Progenitor cell of endocrine pancreas (in vitro differentiated cells): Measurements from ENCODE around the gene TIMM13. TPM values are rescaled to one million over a fixed set of nuclear protein-coding genes. Genes with fewer than 3 reads are reported as not detected.

ENCODE experiments used
- DNase-seq: peaks from one replicate; pipeline ENCODE4 v3.0.0; 2021; ENCODE audit warnings: low spot score; ENCODE audit not compliant: unreplicated experiment
- H3K27ac Mint-ChIP-seq: 2 replicates; pipeline ENCODE4 v1.8.0; 2021; ENCODE audit warnings: mild to moderate bottlenecking, moderate library complexity, mixed read lengths
- H3K27me3 Mint-ChIP-seq: 2 replicates; pipeline ENCODE4 v1.8.0; 2021; ENCODE audit warnings: mixed read lengths
- H3K36me3 Mint-ChIP-seq: 2 replicates; pipeline ENCODE4 v1.8.0; 2022; ENCODE audit warnings: mixed read lengths; ENCODE audit not compliant: insufficient read depth
- H3K4me1 Mint-ChIP-seq: 2 replicates; pipeline ENCODE4 v1.8.0; 2021; ENCODE audit warnings: low read depth, mixed read lengths
- H3K4me3 Mint-ChIP-seq: 2 replicates; pipeline ENCODE4 v1.8.0; 2021; ENCODE audit warnings: low read depth, mild to moderate bottlenecking, moderate library complexity, mixed read lengths
- H3K9me3 Mint-ChIP-seq: 2 replicates; pipeline ENCODE4 v1.8.0; 2021; ENCODE audit warnings: low read depth, mixed read lengths
- microRNA-seq: library from miRNA; unstranded; fragments of <30 nt; microRNA quantifications from one replicate; pipeline ENCODE4 v1.1.0, GENCODE V29; 2020; ENCODE audit warnings: borderline number of aligned reads; ENCODE audit not compliant: unreplicated experiment
- total RNA-seq: library from RNA; stranded (reverse); gene quantifications from 2 replicates; pipeline ENCODE4 v1.2.1, GENCODE V29; 2021
- TF ChIP-seq, protein P1 (sequence below): fragments of 200-600 bp; sonication (generic); IDR thresholded peaks from one replicate; pipeline ENCODE4 v1.5.0; 2021; ENCODE audit warnings: antibody characterized with exemption, mild to moderate bottlenecking; ENCODE audit not compliant: unreplicated experiment

TIMM13 gene
- total RNA-seq, 1 donor from 2014 or later: 110 TPM

DNA sequence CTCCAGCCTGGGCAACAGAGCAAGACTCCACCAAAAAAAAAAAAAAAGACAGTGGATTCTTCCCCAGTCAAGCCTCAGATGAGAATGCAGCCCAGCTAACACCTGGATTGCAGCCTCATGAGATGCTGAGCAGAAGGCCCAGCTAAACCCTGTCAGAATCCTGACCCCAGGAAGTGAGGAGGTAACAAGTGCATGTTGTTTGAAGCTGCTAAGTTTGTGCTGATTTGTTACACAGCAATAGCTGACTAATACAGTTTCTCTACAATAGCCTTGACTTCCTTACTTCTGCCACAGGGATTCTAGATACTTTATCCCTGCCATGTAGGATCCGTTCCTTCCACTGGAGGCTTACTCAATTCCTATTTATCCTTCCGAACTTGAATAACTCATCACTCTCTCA lies 46.8 kb downstream of the TIMM13 start:
- DNase-seq: no peak
- Mint-ChIP-seq H3K4me1 (no peaks in the 10 kb centered on the region), H3K27me3 (peaks cover 16% of the 10 kb centered on the region), H3K4me3 (no peak overlapping the region), H3K9me3 (no peaks in the 10 kb centered on the region), H3K27ac (no peak overlapping the region), H3K36me3 (no peaks in the 10 kb centered on the region)
- TF ChIP-seq, protein P1, sequence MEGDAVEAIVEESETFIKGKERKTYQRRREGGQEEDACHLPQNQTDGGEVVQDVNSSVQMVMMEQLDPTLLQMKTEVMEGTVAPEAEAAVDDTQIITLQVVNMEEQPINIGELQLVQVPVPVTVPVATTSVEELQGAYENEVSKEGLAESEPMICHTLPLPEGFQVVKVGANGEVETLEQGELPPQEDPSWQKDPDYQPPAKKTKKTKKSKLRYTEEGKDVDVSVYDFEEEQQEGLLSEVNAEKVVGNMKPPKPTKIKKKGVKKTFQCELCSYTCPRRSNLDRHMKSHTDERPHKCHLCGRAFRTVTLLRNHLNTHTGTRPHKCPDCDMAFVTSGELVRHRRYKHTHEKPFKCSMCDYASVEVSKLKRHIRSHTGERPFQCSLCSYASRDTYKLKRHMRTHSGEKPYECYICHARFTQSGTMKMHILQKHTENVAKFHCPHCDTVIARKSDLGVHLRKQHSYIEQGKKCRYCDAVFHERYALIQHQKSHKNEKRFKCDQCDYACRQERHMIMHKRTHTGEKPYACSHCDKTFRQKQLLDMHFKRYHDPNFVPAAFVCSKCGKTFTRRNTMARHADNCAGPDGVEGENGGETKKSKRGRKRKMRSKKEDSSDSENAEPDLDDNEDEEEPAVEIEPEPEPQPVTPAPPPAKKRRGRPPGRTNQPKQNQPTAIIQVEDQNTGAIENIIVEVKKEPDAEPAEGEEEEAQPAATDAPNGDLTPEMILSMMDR: no peak

DNA sequence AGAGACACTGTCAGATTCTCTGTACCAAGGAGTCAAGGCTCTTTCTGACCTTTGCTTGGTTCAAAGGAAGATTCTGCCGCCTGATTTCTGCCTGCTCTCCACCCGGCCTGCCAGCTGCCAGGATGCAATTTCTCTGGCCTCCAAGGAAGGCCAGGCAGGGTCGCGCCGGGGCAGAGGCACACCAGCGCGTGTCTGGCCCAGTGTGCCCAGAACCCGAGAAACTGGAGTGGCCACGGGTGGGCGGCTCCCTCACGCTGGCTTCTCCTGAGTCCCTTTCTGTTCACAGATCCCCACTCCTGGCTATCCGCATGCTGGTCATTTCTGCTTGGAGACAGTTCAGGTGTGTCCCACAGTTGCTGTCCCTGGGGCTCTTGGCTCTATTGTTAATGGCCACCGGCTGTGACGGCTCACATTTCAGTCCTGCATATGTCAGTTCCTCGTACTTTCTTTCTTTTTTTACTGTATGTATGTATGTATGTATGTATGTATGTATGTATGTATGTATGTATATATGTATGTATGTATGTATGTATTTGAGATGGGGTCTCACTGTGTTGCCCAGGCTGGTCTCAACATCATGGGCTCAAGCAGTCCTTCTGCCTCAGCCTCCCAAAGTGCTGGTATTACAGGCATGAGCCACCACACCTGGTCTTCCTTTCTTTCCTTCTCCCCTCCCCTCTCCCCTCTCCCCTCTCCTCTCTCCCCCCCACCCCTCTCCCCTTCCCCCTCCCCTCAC lies 50.4 kb downstream of the TIMM13 start:
- no peak overlapping the region for H3K27ac Mint-ChIP-seq
- no peaks in the 10 kb centered on the region for H3K36me3 Mint-ChIP-seq

More for the DNA sequence above, 50.4 kb downstream of the TIMM13 start:
- Mint-ChIP-seq H3K4me1 (no peaks in the 10 kb centered on the region), H3K4me3 (no peak overlapping the region), H3K9me3 (no peaks in the 10 kb centered on the region), H3K27me3 (peaks cover 18% of the 10 kb centered on the region)
- TF ChIP-seq, protein P1: no peak
- no peak for DNase-seq

Small RNA genes lying within 50 kb of the gene (microRNA-seq; reads per million reads assigned to microRNA genes)
- gene MIR7108: 10.1 reads per million, percentile 17 among the genes with 10 or more reads in this experiment

Other genes with a start within 250 kb of the TIMM13 start
- 116 and 119 TPM in 2 replicates for gene PLEKHJ1, start 191.3 kb downstream of the TIMM13 start, total RNA-seq
- 152 and 156 TPM in 2 replicates for gene SF3A2, start 190.8 kb downstream of the TIMM13 start, total RNA-seq
- gene AMH, start 178.3 kb downstream of the TIMM13 start, total RNA-seq: 58.4 and 71.3 TPM in 2 replicates
- 1.00 and 1.6 TPM in 2 replicates for gene JSRP1, start 171.2 kb downstream of the TIMM13 start, total RNA-seq
- gene PEAK3, start 145.4 kb downstream of the TIMM13 start, total RNA-seq: not detected in 2 replicates
- gene LINGO3, start 119.4 kb downstream of the TIMM13 start, total RNA-seq: 0.13 and 0.17 TPM in 2 replicates
- 126 and 139 TPM in 2 replicates for gene LSM7, start 99.0 kb downstream of the TIMM13 start, total RNA-seq
- 148 and 153 TPM in 2 replicates for gene SPPL2B, start 98.9 kb downstream of the TIMM13 start, total RNA-seq
- not detected in 2 replicates for gene TMPRSS9, start 67.3 kb downstream of the TIMM13 start, total RNA-seq
- gene LMNB2, start 29.4 kb upstream of the TIMM13 start, total RNA-seq: 90.0 and 93.6 TPM in 2 replicates
- gene GADD45B, start 48.5 kb upstream of the TIMM13 start, total RNA-seq: 4.9 and 5.1 TPM in 2 replicates